Fibroblast of pulmonary artery (primary cell): Measurements from ENCODE around the gene STARD10.

Experiments
- DNase-seq: peaks from one replicate; pipeline ENCODE4 v3.0.0-alpha.2; 2010; ENCODE audit warnings: low read depth
- H3K4me3 ChIP-seq: replicated peaks from 2 replicates; pipeline ENCODE4 v1.5.1; 2011; ENCODE audit warnings: low read depth, mild to moderate bottlenecking, control low read depth, low read length, moderate library complexity
- CTCF ChIP-seq: IDR thresholded peaks from 2 replicates; pipeline ENCODE4 v1.5.1; 2011; ENCODE audit warnings: mild to moderate bottlenecking, control low read depth, low read length, inconsistent platforms; ENCODE audit errors: missing control alignments

STARD10 gene

DNA sequence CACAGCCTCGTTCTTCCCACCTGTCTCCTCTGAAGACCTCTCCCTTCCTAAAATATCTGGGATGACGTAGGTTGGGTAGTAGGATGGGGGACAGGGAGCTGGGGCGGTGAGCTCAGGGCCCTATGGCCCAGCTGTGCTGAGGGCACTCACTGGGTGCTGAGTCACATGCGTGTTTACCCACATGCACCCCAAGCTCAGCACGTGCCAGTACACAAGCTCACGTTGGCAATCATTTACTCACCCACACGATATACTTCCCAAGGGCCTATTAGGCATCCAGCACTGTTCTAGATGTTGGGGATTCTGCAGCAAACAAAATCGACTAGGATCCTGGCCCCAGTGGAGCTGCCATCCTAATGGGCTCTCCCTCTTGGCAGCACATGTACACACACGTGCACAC lies 70.3 kb downstream of the STARD10 start:
- no peak for DNase-seq
- TF ChIP-seq CTCF, result no peak
- no peak overlapping the region for H3K4me3 ChIP-seq

DNA sequence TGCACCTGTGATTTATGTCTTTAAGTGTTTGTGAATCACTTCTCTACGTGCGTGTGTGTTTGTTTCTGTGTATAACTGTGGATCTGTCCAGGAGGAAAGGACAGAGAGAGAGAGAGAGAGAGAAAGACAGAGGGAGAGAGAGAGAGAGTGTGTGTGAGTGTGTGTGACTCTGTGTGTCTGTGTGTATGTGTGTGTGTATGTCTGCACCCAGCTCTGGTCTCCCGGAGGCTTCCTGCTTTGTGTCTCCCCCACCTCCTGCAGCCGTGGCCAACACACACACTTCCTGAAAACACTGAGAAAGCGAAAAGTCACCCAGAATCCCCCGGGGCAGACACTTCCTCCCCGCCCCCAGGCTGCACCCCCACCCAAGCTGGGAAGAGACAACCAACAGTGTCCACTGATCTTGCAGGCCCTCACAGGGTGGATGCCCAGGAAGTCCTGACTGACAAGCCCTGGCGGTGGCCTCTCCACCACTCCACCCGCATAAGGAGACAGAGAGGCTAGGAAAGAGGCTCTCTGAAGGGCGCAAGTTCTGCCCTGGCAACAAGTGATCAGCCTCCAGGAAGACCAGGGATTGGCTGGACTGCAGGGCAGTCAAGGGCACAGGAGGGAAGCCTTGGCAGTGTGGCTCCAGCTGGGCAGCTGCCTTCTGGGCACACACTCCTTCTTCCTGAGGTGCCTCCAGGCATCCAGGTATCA lies 71.6 kb downstream of the STARD10 start:
- DNase-seq, result peak; percentile 96
- no peak for TF ChIP-seq CTCF
- peak overlapping the region; percentile 72 for H3K4me3 ChIP-seq

GRCh38 chr11:72721689-72722049 lies 72.2 kb downstream of the STARD10 start:
- H3K4me3 ChIP-seq, result peak overlapping the region; percentile 72
- TF ChIP-seq CTCF, result no peak
- DNase-seq, result peak; percentile 42

GRCh38 chr11:72721276-72721675 lies 72.6 kb downstream of the STARD10 start:
- peak overlapping the region; percentile 72 for H3K4me3 ChIP-seq
- DNase-seq, result no peak
- no peak for TF ChIP-seq CTCF

- no peak for TF ChIP-seq CTCF
- no peak for DNase-seq
- peak overlapping the region; percentile 72 for H3K4me3 ChIP-seq
These were observed 73.1 kb downstream of the STARD10 start for GRCh38 chr11:72720784-72721183.

DNA sequence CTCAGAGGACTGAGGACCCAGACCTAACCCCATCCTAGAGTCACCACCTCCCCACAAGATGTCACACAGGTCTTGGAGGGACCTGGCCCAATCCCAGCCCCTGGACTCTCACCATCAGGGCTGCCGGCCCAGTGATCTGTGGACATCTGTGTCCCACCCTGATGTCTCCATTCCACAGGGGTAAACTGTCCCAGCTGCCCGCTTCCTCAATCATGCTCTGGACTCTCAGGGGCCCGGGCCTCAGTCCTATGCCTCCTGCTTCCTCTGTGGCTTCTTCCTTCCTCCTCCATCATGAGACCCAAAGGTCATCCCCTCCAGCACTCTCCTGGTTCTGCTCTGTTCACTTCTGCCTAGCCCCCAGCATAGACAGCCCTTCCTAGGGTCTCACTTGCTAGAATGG lies 73.8 kb downstream of the STARD10 start:
- no peak for DNase-seq
- TF ChIP-seq CTCF, result no peak
- H3K4me3 ChIP-seq, result peak overlapping the region; percentile 12

DNA sequence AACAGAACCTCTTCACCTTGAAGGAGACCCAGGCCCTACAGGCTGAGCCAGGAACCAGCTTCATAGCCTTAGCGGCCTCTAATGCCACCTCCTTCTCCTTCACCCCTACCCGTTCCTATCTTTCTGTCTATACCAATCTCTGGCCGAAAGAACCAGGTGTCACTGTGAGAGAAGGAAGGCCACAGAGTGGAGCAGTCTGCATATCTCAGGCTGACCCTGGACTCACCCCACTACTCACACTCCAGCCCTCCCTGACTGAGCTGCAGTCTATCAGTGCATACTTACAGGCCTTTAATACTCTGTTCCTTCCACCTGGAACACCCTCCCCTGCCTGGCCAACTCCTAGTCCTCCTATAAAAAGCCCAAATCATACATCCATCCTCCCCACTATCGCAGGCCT lies 74.3 kb downstream of the STARD10 start:
- no peak overlapping the region for H3K4me3 ChIP-seq

More for the DNA sequence above, 74.3 kb downstream of the STARD10 start:
- DNase-seq, result no peak
- TF ChIP-seq CTCF, result no peak
